ENCODE measurements around the gene TMEM203. TPM values are rescaled to one million over a fixed set of nuclear protein-coding genes. Genes with fewer than 3 reads are reported as not detected.

TMEM203 gene
- total and polyA plus RNA-seq, 2 of the 4 experiments (the other 2 are of a cell fraction): 18.8 to 40.6 TPM

DNA sequence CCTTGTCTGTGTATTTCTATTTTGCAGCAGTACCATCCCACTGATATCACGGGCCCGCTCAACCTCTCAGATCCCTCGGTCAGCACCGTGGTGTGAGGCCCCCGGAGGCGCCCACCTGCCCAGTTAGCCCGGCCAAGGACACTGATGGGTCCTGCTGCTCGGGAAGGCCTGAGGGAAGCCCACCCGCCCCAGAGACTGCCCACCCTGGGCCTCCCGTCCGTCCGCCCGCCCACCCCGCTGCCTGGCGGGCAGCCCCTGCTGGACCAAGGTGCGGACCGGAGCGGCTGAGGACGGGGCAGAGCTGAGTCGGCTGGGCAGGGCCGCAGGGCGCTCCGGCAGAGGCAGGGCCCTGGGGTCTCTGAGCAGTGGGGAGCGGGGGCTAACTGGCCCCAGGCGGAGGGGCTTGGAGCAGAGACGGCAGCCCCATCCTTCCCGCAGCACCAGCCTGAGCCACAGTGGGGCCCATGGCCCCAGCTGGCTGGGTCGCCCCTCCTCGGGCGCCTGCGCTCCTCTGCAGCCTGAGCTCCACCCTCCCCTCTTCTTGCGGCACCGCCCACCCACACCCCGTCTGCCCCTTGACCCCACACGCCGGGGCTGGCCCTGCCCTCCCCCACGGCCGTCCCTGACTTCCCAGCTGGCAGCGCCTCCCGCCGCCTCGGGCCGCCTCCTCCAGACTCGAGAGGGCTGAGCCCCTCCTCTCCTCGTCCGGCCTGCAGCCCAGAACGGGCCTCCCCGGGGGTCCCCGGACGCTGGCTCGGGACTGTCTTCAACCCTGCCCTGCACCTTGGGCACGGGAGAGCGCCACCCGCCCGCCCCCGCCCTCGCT lies 37.5 kb downstream of the TMEM203 start:
- no peaks in the 10 kb centered on the region for H3K36me3 ChIP-seq (ENCODE audit: control insufficient read depth, insufficient read depth, low read length)
- no peak overlapping the region for H3K23ac ChIP-seq (ENCODE audit: low read depth, low read length)
- intact Hi-C loops (cut with micrococcal nuclease): no loop called here
- H2BK15ac ChIP-seq (ENCODE audit: low read depth, low read length): no peak overlapping the region
- H2AK5ac ChIP-seq (ENCODE audit: low read depth, low read length): no peak overlapping the region
- 10% methylated on average over 9 of the region's 57 CpGs; no CpG with 5 or more reads in 1 of the 2 experiments for WGBS, 2 experiments (ENCODE audit: extremely low coverage in 2 of 2, insufficient read length in 1 of 2)
- no peaks in the 10 kb centered on the region for H4K20me1 ChIP-seq (ENCODE audit: insufficient read depth, low read length)
- peaks cover 88% of the 10 kb centered on the region for H3K27me3 ChIP-seq (ENCODE audit: control insufficient read depth, insufficient read depth, low read length)
- no peak overlapping the region for H3K4ac ChIP-seq (ENCODE audit: low read depth, low read length)
- no peaks in the 10 kb centered on the region for H3K79me1 ChIP-seq (ENCODE audit: low read depth in 1 of 2, low read length in 2 of 2)
- ATAC-seq (ENCODE audit: low read depth): peak; percentile 19; the same call in 1 of the 2 replicates
- ChIA-PET CTCF (no interaction called here), POLR2A (ENCODE audit: unreplicated experiment) (no interaction called here)
- H3K9me1 ChIP-seq (ENCODE audit: insufficient read depth, low read length): no peaks in the 10 kb centered on the region
- H3K4me2 ChIP-seq (ENCODE audit: low read depth, low read length): no peak overlapping the region
- no peak overlapping the region for H3K18ac ChIP-seq (ENCODE audit: low read depth, low read length)
- no peak overlapping the region for H3K9ac ChIP-seq (ENCODE audit: low read depth, low read length)
- H2AFZ ChIP-seq (replicated peaks; ENCODE audit: low read length, poor library complexity): no peak overlapping the region
- no peak overlapping the region for H2BK5ac ChIP-seq (ENCODE audit: low read depth, low read length, poor library complexity, severe bottlenecking)
- dilution Hi-C loops (cut with HindIII; ENCODE audit: low sequenced_read_pairs, unreplicated experiment): no loop called here
- peaks cover 4% of the 10 kb centered on the region; the same call in 1 of the 2 replicates for H3K4me1 ChIP-seq (ENCODE audit: control insufficient read depth, insufficient read depth, low read length)
- no peaks in the 10 kb centered on the region for H3K9me3 ChIP-seq (ENCODE audit: control insufficient read depth, insufficient read depth, low read length)
- H2BK20ac ChIP-seq (ENCODE audit: low read depth, low read length): no peak overlapping the region
- DNase-seq: no peak
- no peak overlapping the region for H4K5ac ChIP-seq (ENCODE audit: low read depth, low read length)
- BruUV-seq (replicated peaks): no TSS peak
- in situ Hi-C loops (cut with MboI; ENCODE audit: low sequenced_read_pairs): no loop called here
- H3K56ac ChIP-seq (ENCODE audit: extremely low read depth, insufficient read depth, low read length): no peak overlapping the region
- no peak overlapping the region for H3K27ac ChIP-seq (ENCODE audit: insufficient read depth, low read length)
- H3K14ac ChIP-seq (replicated peaks; ENCODE audit: low read depth, low read length): no peak overlapping the region
- H3K4me3 ChIP-seq (ENCODE audit: insufficient read depth, low read depth, low read length): no peak overlapping the region
- TF ChIP-seq CEBPB (IDR thresholded peaks at IDR 0.05; ENCODE audit: low read depth, low read length) (no peak), SMC3 (IDR thresholded peaks at IDR 0.05; ENCODE audit: low read depth, low read length) (no peak), MAFK (IDR thresholded peaks at IDR 0.05; ENCODE audit: low read depth, low read length) (no peak), FOS (IDR thresholded peaks at IDR 0.05; ENCODE audit: low read depth, low read length) (no peak), RCOR1 (IDR thresholded peaks at IDR 0.05; ENCODE audit: insufficient replicate concordance, low read length) (no peak), CHD1 (IDR thresholded peaks at IDR 0.05; ENCODE audit: low read depth, low read length) (no peak), BHLHE40 (IDR thresholded peaks at IDR 0.05; ENCODE audit: low read depth, low read length) (no peak), NFE2L2 (IDR thresholded peaks at IDR 0.05; ENCODE audit: low read depth, low read length) (no peak), MXI1 (IDR thresholded peaks at IDR 0.05; ENCODE audit: borderline replicate concordance, low read depth, low read length) (no peak), RAD21 (IDR thresholded peaks at IDR 0.05; ENCODE audit: low read length) (no peak), RFX5 (IDR thresholded peaks at IDR 0.05; ENCODE audit: low read depth, low read length) (no peak)
- TF ChIP-seq, protein P1, sequence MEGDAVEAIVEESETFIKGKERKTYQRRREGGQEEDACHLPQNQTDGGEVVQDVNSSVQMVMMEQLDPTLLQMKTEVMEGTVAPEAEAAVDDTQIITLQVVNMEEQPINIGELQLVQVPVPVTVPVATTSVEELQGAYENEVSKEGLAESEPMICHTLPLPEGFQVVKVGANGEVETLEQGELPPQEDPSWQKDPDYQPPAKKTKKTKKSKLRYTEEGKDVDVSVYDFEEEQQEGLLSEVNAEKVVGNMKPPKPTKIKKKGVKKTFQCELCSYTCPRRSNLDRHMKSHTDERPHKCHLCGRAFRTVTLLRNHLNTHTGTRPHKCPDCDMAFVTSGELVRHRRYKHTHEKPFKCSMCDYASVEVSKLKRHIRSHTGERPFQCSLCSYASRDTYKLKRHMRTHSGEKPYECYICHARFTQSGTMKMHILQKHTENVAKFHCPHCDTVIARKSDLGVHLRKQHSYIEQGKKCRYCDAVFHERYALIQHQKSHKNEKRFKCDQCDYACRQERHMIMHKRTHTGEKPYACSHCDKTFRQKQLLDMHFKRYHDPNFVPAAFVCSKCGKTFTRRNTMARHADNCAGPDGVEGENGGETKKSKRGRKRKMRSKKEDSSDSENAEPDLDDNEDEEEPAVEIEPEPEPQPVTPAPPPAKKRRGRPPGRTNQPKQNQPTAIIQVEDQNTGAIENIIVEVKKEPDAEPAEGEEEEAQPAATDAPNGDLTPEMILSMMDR (conservative IDR thresholded peaks at IDR 0.05; ENCODE audit: low read depth, low read length): no peak
- TF ChIP-seq, protein P2, sequence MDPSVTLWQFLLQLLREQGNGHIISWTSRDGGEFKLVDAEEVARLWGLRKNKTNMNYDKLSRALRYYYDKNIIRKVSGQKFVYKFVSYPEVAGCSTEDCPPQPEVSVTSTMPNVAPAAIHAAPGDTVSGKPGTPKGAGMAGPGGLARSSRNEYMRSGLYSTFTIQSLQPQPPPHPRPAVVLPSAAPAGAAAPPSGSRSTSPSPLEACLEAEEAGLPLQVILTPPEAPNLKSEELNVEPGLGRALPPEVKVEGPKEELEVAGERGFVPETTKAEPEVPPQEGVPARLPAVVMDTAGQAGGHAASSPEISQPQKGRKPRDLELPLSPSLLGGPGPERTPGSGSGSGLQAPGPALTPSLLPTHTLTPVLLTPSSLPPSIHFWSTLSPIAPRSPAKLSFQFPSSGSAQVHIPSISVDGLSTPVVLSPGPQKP (IDR thresholded peaks at IDR 0.05; ENCODE audit: borderline replicate concordance, low read depth, low read length): no peak
- no peak overlapping the region for H2AK9ac ChIP-seq (replicated peaks; ENCODE audit: low read depth, low read length, poor library complexity)
- no peak overlapping the region for H2BK120ac ChIP-seq (ENCODE audit: low read depth, low read length)
- no peak overlapping the region for H4K91ac ChIP-seq (ENCODE audit: insufficient read depth, low read depth, low read length)
- no peak overlapping the region for H4K8ac ChIP-seq (ENCODE audit: low read depth in 2 of 2, low read length in 2 of 2)

All from IMR-90 (cell line).